Measurements from ENCODE around the gene ADAMTSL3.

The ADAMTSL3 gene

GRCh38 chr15:83626171-83626802 lies 27.6 kb upstream of the ADAMTSL3 start:
- TF ChIP-seq SIN3A (IDR thresholded peaks at IDR 0.05; ENCODE audit: borderline replicate concordance, insufficient read depth, low read length) (no peak), TAF1 (IDR thresholded peaks at IDR 0.05; ENCODE audit: borderline replicate concordance, insufficient read depth, low read length) (no peak), REST (IDR thresholded peaks at IDR 0.05; ENCODE audit: insufficient read depth in 1 of 2, low read depth in 2 of 2, low read length in 2 of 2) (no peak), FOXP2 (optimal IDR thresholded peaks at IDR 0.05; ENCODE audit: borderline replicate concordance, extremely low read depth, extremely low read length, insufficient read depth) (no peak)

GRCh38 chr15:83631534-83631933 lies 22.4 kb upstream of the ADAMTSL3 start:
- TF ChIP-seq SIN3A (IDR thresholded peaks at IDR 0.05; ENCODE audit: borderline replicate concordance, insufficient read depth, low read length) (no peak), POLR2AphosphoS5 (IDR thresholded peaks at IDR 0.05; ENCODE audit: low read depth, low read length) (no peak), REST (IDR thresholded peaks at IDR 0.05; ENCODE audit: insufficient read depth in 1 of 2, low read depth in 2 of 2, low read length in 2 of 2) (no peak), TAF1 (IDR thresholded peaks at IDR 0.05; ENCODE audit: borderline replicate concordance, insufficient read depth, low read length) (no peak), FOXP2 (optimal IDR thresholded peaks at IDR 0.05; ENCODE audit: borderline replicate concordance, extremely low read depth, extremely low read length, insufficient read depth) (no peak)

GRCh38 chr15:83643201-83643600 lies 10.7 kb upstream of the ADAMTSL3 start:
- TF ChIP-seq TAF1 (IDR thresholded peaks at IDR 0.05; ENCODE audit: borderline replicate concordance, insufficient read depth, low read length) (no peak), POLR2AphosphoS5 (IDR thresholded peaks at IDR 0.05; ENCODE audit: low read depth, low read length) (no peak), REST (IDR thresholded peaks at IDR 0.05; ENCODE audit: insufficient read depth in 1 of 2, low read depth in 2 of 2, low read length in 2 of 2) (no peak), FOXP2 (optimal IDR thresholded peaks at IDR 0.05; ENCODE audit: borderline replicate concordance, extremely low read depth, extremely low read length, insufficient read depth) (no peak), SIN3A (IDR thresholded peaks at IDR 0.05; ENCODE audit: borderline replicate concordance, insufficient read depth, low read length) (no peak)

GRCh38 chr15:83644439-83644838 lies 9.5 kb upstream of the ADAMTSL3 start:
- TF ChIP-seq POLR2AphosphoS5 (IDR thresholded peaks at IDR 0.05; ENCODE audit: low read depth, low read length) = no peak
- TF ChIP-seq SIN3A (IDR thresholded peaks at IDR 0.05; ENCODE audit: borderline replicate concordance, insufficient read depth, low read length) = no peak
- TF ChIP-seq TAF1 (IDR thresholded peaks at IDR 0.05; ENCODE audit: borderline replicate concordance, insufficient read depth, low read length) = no peak
- no peak for TF ChIP-seq REST (IDR thresholded peaks at IDR 0.05; ENCODE audit: insufficient read depth in 1 of 2, low read depth in 2 of 2, low read length in 2 of 2)
- TF ChIP-seq FOXP2 (optimal IDR thresholded peaks at IDR 0.05; ENCODE audit: borderline replicate concordance, extremely low read depth, extremely low read length, insufficient read depth) = no peak

Measured in PFSK-1 (cell line).